Upper lobe of left lung (tissue), 4 donors: ENCODE data around the gene CRNKL1.

Experiments
- EP300 ChIP-seq, 4 donors: sonication (generic); formaldehyde crosslinking; IDR thresholded peaks; one replicate each; pipeline ENCODE4 v1.5.1; 2017; ENCODE audit warnings: antibody characterized with exemption in 4 of 4, control low read depth in 2 of 4
- POLR2A ChIP-seq, 4 donors: fragments of 450-650 bp; IDR thresholded peaks; one replicate each; pipeline ENCODE4 v1.5.1; 2016 to 2017; ENCODE audit warnings: antibody characterized with exemption in 4 of 4, mild to moderate bottlenecking in 2 of 4
- TF ChIP-seq, protein P1 (sequence below), 6 experiments: fragments of 450-650 bp in 4 of 6; fragments of 200-600 bp in 2 of 6; sonication (generic) in 2 of 6; IDR thresholded peaks; one replicate each; pipeline ENCODE4 v1.5.1; 2016 to 2019; ENCODE audit warnings: antibody characterized with exemption in 6 of 6

DNA sequence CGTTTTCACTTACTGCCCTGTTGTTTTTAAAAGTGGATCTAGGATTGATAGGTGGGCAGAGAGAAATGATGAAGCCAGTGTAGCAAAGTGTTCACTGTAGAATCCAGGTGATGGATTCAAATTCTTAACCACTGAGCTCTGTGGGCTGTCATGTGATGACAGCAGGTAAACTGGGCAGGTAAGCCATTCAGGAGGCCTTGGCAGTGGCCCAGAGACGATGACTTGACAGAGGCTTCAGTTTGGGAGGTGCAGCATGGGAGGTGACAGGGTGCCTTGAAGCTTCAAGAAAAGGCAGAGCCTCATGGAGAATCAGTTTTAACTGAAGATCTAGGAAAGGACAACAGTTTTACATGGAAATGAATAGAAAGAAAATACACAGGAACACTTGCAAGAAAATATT, 33.1 kb downstream of the CRNKL1 start:
- TF ChIP-seq EP300 (IDR thresholded peaks at IDR 0.05) (no peak), POLR2A (IDR thresholded peaks at IDR 0.05) (no peak)
- TF ChIP-seq, protein P1, sequence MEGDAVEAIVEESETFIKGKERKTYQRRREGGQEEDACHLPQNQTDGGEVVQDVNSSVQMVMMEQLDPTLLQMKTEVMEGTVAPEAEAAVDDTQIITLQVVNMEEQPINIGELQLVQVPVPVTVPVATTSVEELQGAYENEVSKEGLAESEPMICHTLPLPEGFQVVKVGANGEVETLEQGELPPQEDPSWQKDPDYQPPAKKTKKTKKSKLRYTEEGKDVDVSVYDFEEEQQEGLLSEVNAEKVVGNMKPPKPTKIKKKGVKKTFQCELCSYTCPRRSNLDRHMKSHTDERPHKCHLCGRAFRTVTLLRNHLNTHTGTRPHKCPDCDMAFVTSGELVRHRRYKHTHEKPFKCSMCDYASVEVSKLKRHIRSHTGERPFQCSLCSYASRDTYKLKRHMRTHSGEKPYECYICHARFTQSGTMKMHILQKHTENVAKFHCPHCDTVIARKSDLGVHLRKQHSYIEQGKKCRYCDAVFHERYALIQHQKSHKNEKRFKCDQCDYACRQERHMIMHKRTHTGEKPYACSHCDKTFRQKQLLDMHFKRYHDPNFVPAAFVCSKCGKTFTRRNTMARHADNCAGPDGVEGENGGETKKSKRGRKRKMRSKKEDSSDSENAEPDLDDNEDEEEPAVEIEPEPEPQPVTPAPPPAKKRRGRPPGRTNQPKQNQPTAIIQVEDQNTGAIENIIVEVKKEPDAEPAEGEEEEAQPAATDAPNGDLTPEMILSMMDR (IDR thresholded peaks at IDR 0.05) = no peak
